ENCODE data around the gene OR5C1.

DNA sequence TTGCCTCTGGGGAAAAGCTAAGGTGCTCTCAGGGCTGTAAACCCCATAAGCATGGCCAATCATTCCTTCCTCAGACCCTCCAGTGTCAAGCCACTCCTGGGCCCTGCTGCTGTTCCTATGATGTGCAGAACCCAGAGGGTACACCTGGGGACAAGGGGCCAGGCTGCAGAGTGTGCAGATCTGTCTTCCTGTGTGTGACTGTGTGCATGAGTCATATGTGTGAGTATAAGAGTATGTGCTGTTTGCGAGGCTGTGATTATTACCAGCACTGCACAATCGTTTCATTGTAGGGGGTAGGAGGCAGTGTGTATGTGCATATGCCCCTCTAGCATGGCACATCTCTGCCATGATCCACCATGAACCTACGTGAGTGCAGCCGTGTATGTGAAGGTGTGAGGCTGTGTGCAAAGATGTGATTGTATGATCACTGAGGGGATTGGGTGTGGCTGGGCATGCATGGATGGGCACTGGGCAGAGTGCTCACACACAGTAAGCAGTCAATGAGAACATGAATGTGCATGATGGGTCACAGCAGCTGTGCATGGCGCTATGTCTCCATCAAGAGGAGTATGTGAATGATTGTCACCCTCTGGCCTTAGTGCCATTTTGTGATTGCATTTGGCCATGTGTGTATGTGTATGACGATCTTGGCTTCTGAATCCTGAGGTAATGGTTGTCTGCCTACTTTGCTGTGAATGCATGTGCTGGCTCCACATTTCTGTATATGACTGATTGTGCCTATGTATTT, 8.8 kb downstream of the OR5C1 start:
- TF ChIP-seq CTCF (IDR thresholded peaks at IDR 0.05; ENCODE audit: insufficient read depth, low read length) (no peak), POLR2AphosphoS5 (IDR thresholded peaks at IDR 0.05; ENCODE audit: low read depth) (no peak)

Measured in HL-60 (cell line).